ENCODE data around the gene FOXJ3. TPM values are rescaled to one million over a fixed set of nuclear protein-coding genes. Genes with fewer than 3 reads are reported as not detected.
A peak's percentile ranks its signal among the peaks of the same experiment; 100 is the strongest.

Gene FOXJ3
- total and polyA plus RNA-seq, 10 donors = 8.9 to 85.8 (median 57.3) TPM

- 65 to 80% (median 71%) methylated on average over 16 to 17 of the region's 17 CpGs for WGBS, 5 donors
- Histone ChIP-seq H3K4me1 (peaks cover 9 to 54% (median 40%) of the 10 kb centered on the region in 6 donors), H3K27me3 (replicated peaks in 1 of 7) (no peaks in the 10 kb centered on the region), H3K27ac (peak overlapping the region in 7 of 8 donors; percentile 13 to 79 (median 69)), H3K36me3 (peaks cover 0 to 2% (median 0%) of the 10 kb centered on the region in 6 donors), H3K4me3 (no peak overlapping the region), H3K9me3 (no peaks in the 10 kb centered on the region)
- intact Hi-C loops (cut with DNase I; ENCODE audit: low total_unique reads) = loop anchor here (10.0 kb wide), 2 partner anchors 164 to 596 kb away; partner anchors contain the start of gene FOXJ3
- no peak for DNase-seq
- peak in 1 of 11 experiments; percentile 16 for TF ChIP-seq CTCF (IDR thresholded peaks at IDR 0.05 in 8 of 11, conservative IDR thresholded peaks at IDR 0.05 in 3 of 11)
- TF ChIP-seq POLR2A (IDR thresholded peaks at IDR 0.05) = no peak
- TF ChIP-seq POLR2AphosphoS5 (IDR thresholded peaks at IDR 0.05) = peak in 2 of 3 donors; percentile 12 to 25
Measured at GRCh38 chr1:42170779-42171621, 164.0 kb downstream of the FOXJ3 start.

DNA sequence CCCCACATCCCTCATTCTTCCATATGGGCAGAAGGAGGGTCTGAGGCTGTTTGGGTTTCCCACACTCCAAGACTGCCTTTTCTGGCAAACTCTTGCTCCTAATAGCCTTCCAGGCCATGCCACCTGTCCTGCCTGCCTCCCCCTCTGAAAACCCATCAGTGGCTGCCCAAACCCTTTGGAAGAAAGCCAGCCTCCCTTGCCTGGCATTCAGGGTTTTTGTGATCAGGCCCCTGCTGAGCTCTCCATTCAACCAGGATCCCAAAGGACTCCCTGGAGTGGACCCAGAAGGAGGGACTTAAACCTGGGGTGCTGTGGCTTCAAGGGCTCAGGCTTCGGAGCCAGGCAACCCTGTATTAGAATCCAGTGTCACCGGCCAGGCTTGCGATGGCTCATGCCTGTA is 166.3 kb downstream of the FOXJ3 start:
- H3K27ac ChIP-seq = peak overlapping the region in 1 of 8 donors; percentile 11
- intact Hi-C loops (cut with DNase I; ENCODE audit: low total_unique reads) = no loop called here

GRCh38 chr1:42168391-42168670 is 166.7 kb downstream of the FOXJ3 start:
- H3K27ac ChIP-seq = peak overlapping the region in 1 of 8 donors; percentile 11
- no peak overlapping the region for H3K4me3 ChIP-seq
- H3K9me3 ChIP-seq = no peaks in the 10 kb centered on the region
- no peak for DNase-seq
- no peaks in the 10 kb centered on the region for H3K36me3 ChIP-seq
- WGBS, 5 donors = 45 to 100% (median 62%) methylated on average over 1 of the region's 1 CpG; no CpG with 5 or more reads in 1 of the 5 donors
- intact Hi-C loops (cut with DNase I; ENCODE audit: low total_unique reads) = no loop called here
- peaks cover 6 to 70% (median 46%) of the 10 kb centered on the region in 6 donors for H3K4me1 ChIP-seq
- TF ChIP-seq POLR2AphosphoS5 (IDR thresholded peaks at IDR 0.05) (no peak), CTCF (IDR thresholded peaks at IDR 0.05 in 8 of 11, conservative IDR thresholded peaks at IDR 0.05 in 3 of 11) (no peak), POLR2A (IDR thresholded peaks at IDR 0.05) (no peak)
- H3K27me3 ChIP-seq (replicated peaks in 1 of 7) = peaks cover 0 to 8% (median 0%) of the 10 kb centered on the region in 7 donors

More for the DNA sequence above, 166.3 kb downstream of the FOXJ3 start:
- no peak for DNase-seq
- TF ChIP-seq POLR2AphosphoS5 (IDR thresholded peaks at IDR 0.05) (no peak), CTCF (IDR thresholded peaks at IDR 0.05 in 8 of 11, conservative IDR thresholded peaks at IDR 0.05 in 3 of 11) (no peak), POLR2A (IDR thresholded peaks at IDR 0.05) (no peak)
- H3K4me1 ChIP-seq = peaks cover 9 to 70% (median 46%) of the 10 kb centered on the region in 6 donors
- no peaks in the 10 kb centered on the region for H3K36me3 ChIP-seq
- no peaks in the 10 kb centered on the region for H3K9me3 ChIP-seq
- H3K4me3 ChIP-seq = no peak overlapping the region
- H3K27me3 ChIP-seq (replicated peaks in 1 of 7) = peaks cover 0 to 4% (median 0%) of the 10 kb centered on the region in 7 donors
- WGBS, 5 donors = 92 to 98% (median 96%) methylated on average over 3 of the region's 3 CpGs

Data from spleen (tissue), 11 donors.